Measurements from ENCODE around the gene CRELD1. TPM values are rescaled to one million over a fixed set of nuclear protein-coding genes. Genes with fewer than 3 reads are reported as not detected.

CRELD1 gene, protein sequence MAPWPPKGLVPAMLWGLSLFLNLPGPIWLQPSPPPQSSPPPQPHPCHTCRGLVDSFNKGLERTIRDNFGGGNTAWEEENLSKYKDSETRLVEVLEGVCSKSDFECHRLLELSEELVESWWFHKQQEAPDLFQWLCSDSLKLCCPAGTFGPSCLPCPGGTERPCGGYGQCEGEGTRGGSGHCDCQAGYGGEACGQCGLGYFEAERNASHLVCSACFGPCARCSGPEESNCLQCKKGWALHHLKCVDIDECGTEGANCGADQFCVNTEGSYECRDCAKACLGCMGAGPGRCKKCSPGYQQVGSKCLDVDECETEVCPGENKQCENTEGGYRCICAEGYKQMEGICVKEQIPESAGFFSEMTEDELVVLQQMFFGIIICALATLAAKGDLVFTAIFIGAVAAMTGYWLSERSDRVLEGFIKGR
- 10.1 to 15.5 TPM (median 13.5 TPM) in 5 replicates for total RNA-seq (2022; extraction: Qiagen RNA extraction)

GRCh38 chr3:9933561-9934234 is at the start of gene CRELD1:
TSS of gene CRELD1 (plus strand) at chr3:9933834. CDS start at chr3:9934439, 605 bp downstream.

GRCh38 chr3:9890249-9891071 is 43.2 kb upstream of the CRELD1 start, which contains the start of gene JAGN1:
TSS of gene JAGN1 (plus strand) at chr3:9890610. CDS start at chr3:9890723, 113 bp downstream.

GRCh38 chr3:9902372-9903237 is 31.0 kb upstream of the CRELD1 start, which contains the start of gene IL17RE:
TSS of gene IL17RE (plus strand) at chr3:9902848. CDS start at chr3:9902933, 85 bp downstream.

DNA sequence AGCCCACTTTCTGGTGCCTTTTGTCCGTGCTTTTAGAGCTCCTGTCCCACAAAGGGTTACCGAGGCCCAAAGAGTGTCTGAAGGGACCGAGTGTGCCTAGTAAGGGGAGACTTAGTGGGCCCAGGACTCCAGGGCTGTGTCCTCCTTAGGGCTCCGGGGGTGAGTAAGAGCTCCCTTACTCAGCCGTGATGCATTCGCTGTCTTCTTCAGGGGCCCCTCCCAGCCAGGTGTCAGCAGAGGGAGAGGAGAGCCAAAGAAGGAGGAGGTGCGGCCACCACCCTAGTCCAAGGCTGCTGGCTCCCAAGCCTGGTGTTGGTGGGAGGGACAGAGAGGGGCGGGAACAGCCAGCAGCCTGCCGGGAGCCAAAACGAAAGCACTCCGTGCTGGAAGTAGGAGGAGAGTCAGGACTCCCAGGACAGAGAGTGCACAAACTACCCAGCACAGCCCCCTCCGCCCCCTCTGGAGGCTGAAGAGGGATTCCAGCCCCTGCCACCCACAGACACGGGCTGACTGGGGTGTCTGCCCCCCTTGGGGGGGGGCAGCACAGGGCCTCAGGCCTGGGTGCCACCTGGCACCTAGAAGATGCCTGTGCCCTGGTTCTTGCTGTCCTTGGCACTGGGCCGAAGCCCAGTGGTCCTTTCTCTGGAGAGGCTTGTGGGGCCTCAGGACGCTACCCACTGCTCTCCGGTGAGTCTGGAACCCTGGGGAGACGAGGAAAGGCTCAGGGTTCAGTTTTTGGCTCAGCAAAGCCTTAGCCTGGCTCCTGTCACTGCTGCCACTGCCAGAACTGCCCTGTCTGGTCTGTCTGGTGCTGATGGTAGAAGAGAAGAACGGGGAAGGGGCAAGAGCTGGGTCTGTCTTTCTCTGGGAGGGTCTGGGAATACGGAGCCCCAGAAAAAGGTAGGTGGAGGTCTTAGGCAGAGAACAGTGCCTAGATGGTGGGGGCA is 16.6 kb upstream of the CRELD1 start, which contains the start of gene IL17RC:
TSS of gene IL17RC (plus strand) at position 365 of the 947 bp plus-strand sequence. CDS start at position 583, 218 bp downstream.

DNA sequence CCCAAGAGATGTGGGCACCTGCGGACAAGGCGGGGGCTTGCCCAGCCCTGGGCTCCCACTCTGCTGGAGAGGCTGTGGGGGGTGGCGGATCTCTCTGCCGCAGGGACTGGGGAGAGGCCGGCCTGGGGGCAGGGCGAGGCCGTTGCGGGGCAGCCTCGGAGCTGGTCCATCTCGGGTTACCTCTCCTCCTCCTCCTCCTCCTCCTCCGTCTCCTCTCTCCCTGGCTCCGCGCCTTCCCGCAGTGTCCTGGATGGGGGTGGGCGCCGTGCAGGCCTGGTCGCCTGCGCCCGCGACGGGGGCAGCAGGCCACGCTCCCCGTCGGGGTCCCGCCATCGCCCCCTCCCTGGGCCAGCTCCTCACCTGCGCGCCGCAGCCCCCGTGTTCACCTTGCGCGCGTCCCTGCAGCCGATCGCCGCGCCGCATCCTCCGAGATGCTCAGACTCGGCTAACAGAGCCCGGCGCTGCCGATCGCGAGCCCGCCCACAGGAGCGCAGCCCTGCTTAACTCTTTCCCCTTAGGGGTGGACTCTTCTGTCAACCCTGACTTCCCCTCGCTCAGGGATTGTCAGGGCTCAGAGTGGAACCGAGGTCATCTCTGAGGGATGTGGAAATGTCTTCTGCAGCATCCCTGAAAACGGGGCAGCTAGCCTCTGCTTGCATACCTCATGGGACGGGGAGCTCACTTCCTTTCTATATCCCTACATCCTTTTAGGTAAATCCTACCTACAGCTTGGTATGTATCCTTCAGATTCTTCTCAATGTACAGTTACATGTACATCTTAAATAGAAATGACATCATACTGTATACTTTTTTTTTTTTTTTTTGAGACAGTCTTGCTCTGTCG is 18.6 kb downstream of the CRELD1 start, which contains the start of gene PRRT3:
TSS of gene PRRT3 (minus strand) at position 447 of the 844 bp plus-strand sequence. CDS start 2,293 bp downstream, outside the sequence.

Other genes with a start within 250 kb of the CRELD1 start
- gene CPNE9, start 230.0 kb upstream of the CRELD1 start, total RNA-seq (2022; extraction: Qiagen RNA extraction), result 0.05 to 0.25 TPM (median 0.14 TPM) in 4 of 5 replicates, not detected in the other
- 13.1 to 19.7 TPM (median 19.2 TPM) in 5 replicates for gene BRPF1, start 202.1 kb upstream of the CRELD1 start, total RNA-seq (2022; extraction: Qiagen RNA extraction)
- gene OGG1, start 183.9 kb upstream of the CRELD1 start, total RNA-seq (2022; extraction: Qiagen RNA extraction), result 14.4 to 18.5 TPM (median 17.8 TPM) in 5 replicates
- gene CAMK1, start 163.9 kb upstream of the CRELD1 start, total RNA-seq (2022; extraction: Qiagen RNA extraction), result 14.0 to 17.7 TPM (median 16.9 TPM) in 5 replicates
- 55.8 to 64.5 TPM (median 61.7 TPM) in 5 replicates for gene TADA3, start 141.4 kb upstream of the CRELD1 start, total RNA-seq (2022; extraction: Qiagen RNA extraction)
- gene ARPC4, start 140.8 kb upstream of the CRELD1 start, total RNA-seq (2022; extraction: Qiagen RNA extraction), result 157 to 244 TPM (median 171 TPM) in 5 replicates
- 4.7 to 6.7 TPM (median 6.5 TPM) in 5 replicates for gene TTLL3, start 123.6 kb upstream of the CRELD1 start, total RNA-seq (2022; extraction: Qiagen RNA extraction)
- gene RPUSD3, start 89.8 kb upstream of the CRELD1 start, total RNA-seq (2022; extraction: Qiagen RNA extraction), result 49.4 to 60.8 TPM (median 58.3 TPM) in 5 replicates
- gene CIDEC, start 53.6 kb upstream of the CRELD1 start, total RNA-seq (2022; extraction: Qiagen RNA extraction), result 75.0 to 96.1 TPM (median 82.6 TPM) in 5 replicates
- 85.1 to 101 TPM (median 91.0 TPM) in 5 replicates for gene JAGN1, start 43.2 kb upstream of the CRELD1 start, total RNA-seq (2022; extraction: Qiagen RNA extraction)
- gene IL17RE, start 31.0 kb upstream of the CRELD1 start, total RNA-seq (2022; extraction: Qiagen RNA extraction), result 0.88 to 1.7 TPM (median 1.5 TPM) in 5 replicates
- gene IL17RC, start 16.7 kb upstream of the CRELD1 start, total RNA-seq (2022; extraction: Qiagen RNA extraction), result 26.8 to 35.6 TPM (median 28.7 TPM) in 5 replicates
- 1.2 to 1.9 TPM (median 1.7 TPM) in 5 replicates for gene PRRT3, start 18.6 kb downstream of the CRELD1 start, total RNA-seq (2022; extraction: Qiagen RNA extraction)
- gene EMC3, start 53.0 kb downstream of the CRELD1 start, total RNA-seq (2022; extraction: Qiagen RNA extraction), result 104 to 143 TPM (median 110 TPM) in 5 replicates
- 18.3 to 21.7 TPM (median 20.2 TPM) in 5 replicates for gene FANCD2, start 92.6 kb downstream of the CRELD1 start, total RNA-seq (2022; extraction: Qiagen RNA extraction)
- not detected in 5 replicates for gene FANCD2OS, start 174.4 kb downstream of the CRELD1 start, total RNA-seq (2022; extraction: Qiagen RNA extraction)
- gene BRK1, start 181.8 kb downstream of the CRELD1 start, total RNA-seq (2022; extraction: Qiagen RNA extraction), result 161 to 190 TPM (median 165 TPM) in 5 replicates
- 24.2 to 35.5 TPM (median 32.5 TPM) in 5 replicates for gene VHL, start 207.9 kb downstream of the CRELD1 start, total RNA-seq (2022; extraction: Qiagen RNA extraction)
- 11.9 to 14.8 TPM (median 13.0 TPM) in 5 replicates for gene IRAK2, start 231.1 kb downstream of the CRELD1 start, total RNA-seq (2022; extraction: Qiagen RNA extraction)

Measured in A549 treated with dexamethasone at 1 μM for 4 hours (cell line).